Measurements from ENCODE around the gene CCDC127. TPM values are rescaled to one million over a fixed set of nuclear protein-coding genes. Genes with fewer than 3 reads are reported as not detected.
"Not testable (repeated sequence)": the region's sequence is repeated elsewhere in the genome, so short reads cannot be mapped to it uniquely, and the experiment has no call there.

The CCDC127 gene
- total RNA-seq, 1 donor = 4.3 TPM

DNA sequence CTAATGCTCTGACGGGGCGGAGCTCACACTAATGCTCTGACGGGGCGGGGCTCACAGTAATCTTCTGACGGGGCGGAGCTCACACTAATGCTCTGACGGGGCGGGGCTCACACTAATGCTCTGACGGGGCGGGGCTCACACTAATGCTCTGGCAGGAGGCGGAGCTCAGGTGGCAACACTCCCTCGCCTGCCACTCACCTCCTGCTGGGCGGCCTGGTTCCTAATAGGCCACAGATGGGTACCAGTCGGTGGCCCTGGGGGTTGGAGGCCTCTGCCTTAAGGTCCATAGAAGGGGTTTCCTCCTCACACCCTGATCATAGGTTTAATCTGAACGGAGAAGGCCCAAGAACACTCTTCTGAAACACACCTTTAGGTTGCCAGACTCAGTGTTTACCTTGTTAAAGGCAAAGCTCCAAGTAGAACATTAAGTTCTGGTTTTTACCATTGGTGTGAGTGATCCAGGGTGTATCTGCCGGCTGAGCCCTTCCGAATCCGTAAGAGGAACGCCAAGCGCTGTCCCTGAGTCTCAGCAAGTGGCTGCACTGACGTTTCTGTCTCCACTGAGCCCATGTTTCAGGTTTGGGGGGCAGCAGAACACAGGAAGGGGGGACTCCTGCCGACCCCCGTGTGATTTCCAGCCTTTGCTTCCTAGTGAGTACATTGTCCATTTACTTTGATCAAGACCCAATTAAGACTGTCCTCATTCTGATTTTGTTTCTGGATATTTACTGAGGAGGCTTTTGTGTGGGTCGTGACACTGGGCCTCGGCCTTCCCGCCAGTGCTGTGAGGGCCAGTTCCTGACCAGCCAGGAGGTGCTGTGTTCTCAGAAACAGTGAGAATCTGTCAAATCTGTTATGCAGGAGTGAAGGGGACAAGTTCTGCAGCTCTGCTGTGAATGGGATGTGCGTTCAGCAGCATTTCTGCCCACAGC lies 51.2 kb downstream of the CCDC127 start:
- DNase-seq (ENCODE audit: insufficient read length, low spot score, missing footprints) = peak; percentile 80
- Histone ChIP-seq H2AFZ (ENCODE audit: low read length) (no peak overlapping the region), H3K79me2 (ENCODE audit: insufficient read depth, low read length) (no peaks in the 10 kb centered on the region), H3K9me3 (ENCODE audit: low read depth, low read length) (no peaks in the 10 kb centered on the region), H3K27me3 (ENCODE audit: insufficient read depth, low read length) (peaks cover under 1% of the 10 kb centered on the region), H3K4me2 (ENCODE audit: insufficient read depth, low read length) (no peak overlapping the region), H3K27ac (ENCODE audit: low read depth, low read length) (no peak overlapping the region), H3K36me3 (ENCODE audit: insufficient read depth, low read length) (no peaks in the 10 kb centered on the region), H4K20me1 (ENCODE audit: insufficient read depth, low read length) (no peaks in the 10 kb centered on the region), H3K4me3 (ENCODE audit: insufficient read depth, low read length) (no peak overlapping the region), H3K4me1 (ENCODE audit: insufficient read depth, low read length) (peaks cover 22% of the 10 kb centered on the region)
- TF ChIP-seq, protein P1, sequence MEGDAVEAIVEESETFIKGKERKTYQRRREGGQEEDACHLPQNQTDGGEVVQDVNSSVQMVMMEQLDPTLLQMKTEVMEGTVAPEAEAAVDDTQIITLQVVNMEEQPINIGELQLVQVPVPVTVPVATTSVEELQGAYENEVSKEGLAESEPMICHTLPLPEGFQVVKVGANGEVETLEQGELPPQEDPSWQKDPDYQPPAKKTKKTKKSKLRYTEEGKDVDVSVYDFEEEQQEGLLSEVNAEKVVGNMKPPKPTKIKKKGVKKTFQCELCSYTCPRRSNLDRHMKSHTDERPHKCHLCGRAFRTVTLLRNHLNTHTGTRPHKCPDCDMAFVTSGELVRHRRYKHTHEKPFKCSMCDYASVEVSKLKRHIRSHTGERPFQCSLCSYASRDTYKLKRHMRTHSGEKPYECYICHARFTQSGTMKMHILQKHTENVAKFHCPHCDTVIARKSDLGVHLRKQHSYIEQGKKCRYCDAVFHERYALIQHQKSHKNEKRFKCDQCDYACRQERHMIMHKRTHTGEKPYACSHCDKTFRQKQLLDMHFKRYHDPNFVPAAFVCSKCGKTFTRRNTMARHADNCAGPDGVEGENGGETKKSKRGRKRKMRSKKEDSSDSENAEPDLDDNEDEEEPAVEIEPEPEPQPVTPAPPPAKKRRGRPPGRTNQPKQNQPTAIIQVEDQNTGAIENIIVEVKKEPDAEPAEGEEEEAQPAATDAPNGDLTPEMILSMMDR (IDR thresholded peaks at IDR 0.05; ENCODE audit: extremely low read depth, low read depth, low read length) = no peak

DNA sequence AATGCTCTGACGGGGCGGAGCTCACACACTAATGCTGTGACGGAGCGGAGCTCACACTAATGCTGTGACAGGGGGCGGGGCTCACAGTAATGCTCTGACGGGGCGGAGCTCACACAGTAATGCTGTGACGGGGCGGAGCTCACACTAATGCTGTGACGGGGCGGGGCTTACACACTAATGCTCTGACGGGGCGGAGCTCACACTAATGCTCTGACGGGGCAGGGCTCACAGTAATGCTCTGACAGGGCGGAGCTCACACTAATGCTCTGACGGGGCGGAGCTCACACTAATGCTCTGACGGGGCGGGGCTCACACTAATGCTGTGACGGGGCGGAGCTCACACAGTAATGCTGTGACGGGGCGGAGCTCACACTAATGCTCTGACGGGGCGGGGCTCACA lies 53.2 kb downstream of the CCDC127 start:
- not testable (repeated sequence) for H3K9me3 ChIP-seq (ENCODE audit: low read depth, low read length); H3K36me3 ChIP-seq (ENCODE audit: insufficient read depth, low read length); H4K20me1 ChIP-seq (ENCODE audit: insufficient read depth, low read length); H3K4me2 ChIP-seq (ENCODE audit: insufficient read depth, low read length); H2AFZ ChIP-seq (ENCODE audit: low read length); DNase-seq (ENCODE audit: insufficient read length, low spot score, missing footprints); H3K79me2 ChIP-seq (ENCODE audit: insufficient read depth, low read length); H3K4me3 ChIP-seq (ENCODE audit: insufficient read depth, low read length); H3K27me3 ChIP-seq (ENCODE audit: insufficient read depth, low read length); H3K27ac ChIP-seq (ENCODE audit: low read depth, low read length)
- H3K4me1 ChIP-seq (ENCODE audit: insufficient read depth, low read length) = peaks cover 36% of the 10 kb centered on the region

DNA sequence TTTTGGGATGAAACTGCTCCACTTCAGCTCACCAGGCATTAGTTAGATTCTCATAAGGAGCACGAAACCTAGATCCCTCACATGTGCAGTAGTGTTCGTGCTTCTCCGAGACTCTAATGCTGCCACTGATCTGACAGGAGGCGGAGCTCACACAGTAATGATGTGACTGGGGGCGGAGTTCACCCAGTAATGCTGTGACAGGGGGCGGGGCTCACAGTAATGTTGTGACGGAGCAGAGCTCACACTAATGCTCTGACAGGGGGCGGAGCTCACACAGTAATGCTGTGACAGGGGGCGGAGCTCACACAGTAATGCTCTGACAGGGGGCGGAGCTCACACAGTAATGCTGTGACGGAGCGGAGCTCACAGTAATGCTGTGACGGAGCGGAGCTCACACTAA lies 53.7 kb downstream of the CCDC127 start:
- Histone ChIP-seq H3K4me2 (ENCODE audit: insufficient read depth, low read length) (no peak overlapping the region), H3K4me3 (ENCODE audit: insufficient read depth, low read length) (no peak overlapping the region), H3K27ac (ENCODE audit: low read depth, low read length) (no peak overlapping the region), H3K27me3 (ENCODE audit: insufficient read depth, low read length) (peaks cover 3% of the 10 kb centered on the region), H2AFZ (ENCODE audit: low read length) (no peak overlapping the region), H4K20me1 (ENCODE audit: insufficient read depth, low read length) (no peaks in the 10 kb centered on the region), H3K9me3 (ENCODE audit: low read depth, low read length) (no peaks in the 10 kb centered on the region), H3K79me2 (ENCODE audit: insufficient read depth, low read length) (no peaks in the 10 kb centered on the region), H3K4me1 (ENCODE audit: insufficient read depth, low read length) (peaks cover 36% of the 10 kb centered on the region), H3K36me3 (ENCODE audit: insufficient read depth, low read length) (no peaks in the 10 kb centered on the region)
- DNase-seq (ENCODE audit: insufficient read length, low spot score, missing footprints) = peak; percentile 27
- TF ChIP-seq, protein P1 (IDR thresholded peaks at IDR 0.05; ENCODE audit: extremely low read depth, low read depth, low read length) = no peak

DNA sequence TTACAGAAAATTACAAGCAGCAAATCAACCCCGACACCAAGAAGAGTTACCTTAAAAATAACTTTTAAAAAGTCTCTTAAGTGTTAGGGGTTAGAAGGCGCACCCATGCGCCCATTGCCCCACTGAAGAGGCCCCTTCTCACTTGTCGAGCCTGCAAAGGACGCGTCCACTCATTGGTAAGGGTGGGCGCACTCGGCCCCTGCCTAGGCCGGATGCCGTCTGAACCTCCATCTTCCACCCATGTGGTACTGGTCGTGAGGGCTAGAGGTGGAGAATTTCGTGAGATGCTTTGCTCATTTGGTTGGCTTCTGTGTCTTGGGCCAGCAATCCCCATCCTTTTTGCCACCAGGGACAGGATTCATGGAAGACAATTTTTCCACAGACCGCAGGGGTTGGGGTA lies 54.1 kb downstream of the CCDC127 start:
- Histone ChIP-seq H4K20me1 (ENCODE audit: insufficient read depth, low read length) (no peaks in the 10 kb centered on the region), H3K9me3 (ENCODE audit: low read depth, low read length) (no peaks in the 10 kb centered on the region), H3K4me1 (ENCODE audit: insufficient read depth, low read length) (peaks cover 36% of the 10 kb centered on the region), H2AFZ (ENCODE audit: low read length) (no peak overlapping the region), H3K4me2 (ENCODE audit: insufficient read depth, low read length) (no peak overlapping the region), H3K4me3 (ENCODE audit: insufficient read depth, low read length) (no peak overlapping the region), H3K36me3 (ENCODE audit: insufficient read depth, low read length) (no peaks in the 10 kb centered on the region), H3K79me2 (ENCODE audit: insufficient read depth, low read length) (no peaks in the 10 kb centered on the region), H3K27me3 (ENCODE audit: insufficient read depth, low read length) (peaks cover 3% of the 10 kb centered on the region), H3K27ac (ENCODE audit: low read depth, low read length) (no peak overlapping the region)
- DNase-seq (ENCODE audit: insufficient read length, low spot score, missing footprints) = peak; percentile 51
- TF ChIP-seq, protein P1 (IDR thresholded peaks at IDR 0.05; ENCODE audit: extremely low read depth, low read depth, low read length) = no peak

Data from osteoblast (primary cell).